KG1 (cell line): Measurements from ENCODE around the gene C2orf92.

Source experiments
- DNase-seq: peaks from one replicate; lab custom pipeline; 2025; lab: John Stamatoyannopoulos, UW

The C2orf92 gene

DNA sequence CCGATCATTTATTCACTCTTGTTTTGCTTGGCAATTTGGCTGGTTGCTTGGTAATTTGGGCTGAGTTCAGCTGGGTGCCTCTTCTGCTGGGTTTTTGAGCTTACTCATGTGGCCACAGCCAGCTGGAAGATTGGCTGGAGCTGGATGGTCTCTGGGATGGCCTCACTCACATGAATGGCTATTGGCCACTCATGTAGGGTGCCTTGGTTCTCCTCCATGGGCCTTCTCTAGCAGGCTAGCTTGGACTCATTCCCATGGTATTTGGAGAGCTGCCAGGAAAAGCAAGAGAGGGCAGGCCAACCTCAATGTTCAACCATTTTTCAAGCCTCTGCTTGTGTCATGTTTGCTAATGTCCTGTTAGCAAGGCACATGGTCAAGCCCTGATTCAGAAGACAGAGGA is 60.7 kb downstream of the C2orf92 start:
- no peak for DNase-seq

DNA sequence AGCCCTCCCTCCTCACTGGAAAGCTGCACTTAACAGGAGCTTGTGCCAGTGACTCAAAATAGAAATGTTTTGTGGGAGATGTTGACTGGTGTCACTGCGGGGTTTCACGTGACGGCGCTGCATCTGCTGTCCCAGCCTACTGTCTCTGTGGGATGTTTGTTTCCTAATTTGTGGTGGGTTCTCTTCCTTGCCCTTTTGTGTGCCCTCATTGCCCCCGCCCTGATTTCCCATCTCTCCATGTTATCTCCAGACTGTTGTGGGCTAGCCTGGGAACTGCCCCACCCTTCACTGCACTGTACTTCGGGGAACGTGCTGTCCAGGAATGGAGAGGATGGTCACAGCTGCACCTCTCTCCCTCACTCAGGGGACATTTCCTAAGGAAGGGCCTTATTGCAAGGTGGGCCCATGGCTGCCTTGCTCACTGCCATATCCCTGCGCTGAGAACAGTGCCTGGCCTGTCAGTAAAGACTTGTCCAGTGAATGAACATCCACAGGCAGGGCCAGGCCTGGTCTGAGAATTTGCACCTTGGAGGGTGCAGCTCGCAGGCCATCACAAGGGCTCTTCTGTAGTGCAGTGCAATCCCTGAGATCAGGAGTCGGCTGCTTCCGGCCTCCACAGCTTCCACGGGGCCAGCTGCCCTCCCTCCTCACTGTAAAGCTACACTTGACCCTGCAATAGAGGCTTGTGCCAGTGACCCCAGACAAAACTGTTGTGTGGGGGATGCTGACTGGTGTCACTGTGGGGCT is 61.9 kb downstream of the C2orf92 start:
- no peak for DNase-seq

DNA sequence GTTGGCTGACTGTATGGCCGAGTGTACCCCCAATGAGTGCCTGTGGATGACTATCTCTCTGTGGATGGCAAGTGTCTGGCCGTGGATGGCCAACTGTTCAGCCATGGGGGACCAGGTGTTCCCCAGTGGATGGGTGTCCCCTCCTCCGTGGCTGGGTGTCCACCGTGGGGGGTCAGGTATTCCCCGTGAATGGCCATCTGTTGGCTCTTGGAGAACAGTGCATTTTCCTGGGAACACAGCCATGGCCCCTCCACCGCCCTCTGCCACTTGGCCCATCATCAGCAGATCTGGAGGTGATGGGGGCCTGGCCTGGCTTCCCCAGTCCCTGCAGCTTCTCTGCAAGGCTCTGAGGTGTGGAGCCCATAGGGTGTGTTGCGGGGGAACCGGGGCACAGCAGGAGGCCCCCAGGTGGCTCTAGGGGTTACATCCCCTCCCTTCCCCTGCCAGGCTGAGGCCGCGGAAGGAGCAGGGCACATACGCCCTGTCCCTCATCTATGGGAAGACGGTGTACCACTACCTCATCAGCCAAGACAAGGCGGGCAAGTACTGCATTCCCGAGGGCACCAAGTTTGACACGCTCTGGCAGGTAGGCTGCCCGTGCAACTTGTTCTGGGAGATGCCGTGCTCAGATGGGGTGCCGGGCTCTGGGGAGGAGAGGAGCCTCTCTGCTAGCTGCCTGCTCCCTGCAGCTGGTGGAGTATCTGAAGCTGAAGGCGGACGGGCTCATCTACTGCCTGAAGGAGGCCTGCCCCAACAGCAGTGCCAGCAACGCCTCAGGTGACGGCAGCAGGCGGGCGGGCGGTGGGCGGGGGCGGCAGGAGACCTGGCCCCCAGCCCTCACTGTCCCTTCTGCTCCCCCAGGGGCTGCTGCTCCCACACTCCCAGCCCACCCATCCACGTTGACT is 63.2 kb downstream of the C2orf92 start:
- DNase-seq: no peak

DNA sequence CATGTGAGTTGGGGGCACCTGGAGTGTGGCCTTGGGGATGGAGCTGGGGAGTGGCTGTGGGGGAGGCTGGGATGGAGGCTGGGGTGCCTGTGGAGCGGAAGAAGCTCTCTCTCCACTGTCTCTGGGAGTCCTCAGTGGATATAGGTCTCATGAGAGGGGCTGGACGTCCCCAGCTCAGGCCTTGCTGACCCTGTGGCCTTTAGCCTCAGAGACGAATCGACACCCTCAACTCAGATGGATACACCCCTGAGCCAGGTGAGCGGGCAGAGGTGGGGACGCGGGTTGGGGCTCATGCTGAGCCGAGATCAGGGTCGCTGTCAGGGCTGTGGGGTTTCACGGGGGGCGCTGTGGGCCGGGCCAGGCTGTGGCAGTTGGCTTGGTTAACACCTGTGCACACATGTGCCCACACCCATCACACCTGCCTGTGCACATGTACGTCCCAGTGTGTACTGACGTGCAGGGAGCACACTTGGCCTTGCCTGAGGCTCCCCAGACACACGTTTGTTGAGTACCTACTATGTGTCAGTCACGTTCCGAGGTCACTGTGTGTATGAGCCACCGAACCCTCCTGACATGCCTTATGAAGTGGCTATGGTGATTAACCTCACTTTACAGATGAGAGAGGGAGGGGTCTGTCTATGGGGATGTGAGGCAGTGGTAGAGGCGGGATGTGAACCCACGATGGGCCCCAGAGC is 64.0 kb downstream of the C2orf92 start:
- DNase-seq: no peak

DNA sequence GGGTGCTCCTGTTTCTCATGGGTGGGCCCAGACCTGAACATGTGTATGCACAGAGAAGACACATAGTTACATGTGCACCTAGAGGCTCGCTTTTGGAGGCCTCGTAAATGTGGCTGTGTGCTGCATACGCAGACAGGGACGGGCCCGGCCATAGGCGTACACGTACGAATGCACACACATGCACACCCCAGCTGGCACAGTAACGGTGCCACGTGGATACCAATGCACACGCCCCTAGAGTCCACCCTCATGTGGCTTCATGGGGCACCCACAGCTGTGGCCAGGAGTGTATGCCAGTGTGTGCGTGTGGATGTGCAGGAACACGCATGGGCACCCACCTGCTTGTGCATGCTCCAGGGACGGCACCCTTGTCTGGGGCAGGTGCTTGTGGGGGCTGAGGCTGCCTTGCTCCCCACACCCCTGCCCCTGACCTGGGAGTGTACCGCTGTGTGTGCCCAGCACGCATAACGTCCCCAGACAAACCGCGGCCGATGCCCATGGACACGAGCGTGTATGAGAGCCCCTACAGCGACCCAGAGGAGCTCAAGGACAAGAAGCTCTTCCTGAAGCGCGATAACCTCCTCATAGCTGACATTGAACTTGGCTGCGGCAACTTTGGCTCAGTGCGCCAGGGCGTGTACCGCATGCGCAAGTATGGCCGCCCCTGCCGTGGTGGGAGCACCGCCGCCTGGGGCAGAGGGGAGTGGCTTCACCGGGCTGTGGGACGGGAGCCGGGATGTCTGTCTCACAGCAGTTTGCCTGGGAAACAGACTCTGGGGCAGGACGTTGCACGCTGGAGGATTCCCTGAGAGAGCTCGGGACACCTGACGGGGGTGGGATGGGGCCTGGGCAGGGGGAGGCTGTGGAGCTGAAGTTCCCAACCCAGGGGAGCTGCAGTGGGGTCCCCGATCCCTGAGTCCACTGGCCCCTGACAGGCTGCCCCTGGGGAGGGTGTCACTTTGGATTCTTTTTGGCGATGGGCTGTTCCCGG is 64.8 kb downstream of the C2orf92 start:
- no peak for DNase-seq

DNA sequence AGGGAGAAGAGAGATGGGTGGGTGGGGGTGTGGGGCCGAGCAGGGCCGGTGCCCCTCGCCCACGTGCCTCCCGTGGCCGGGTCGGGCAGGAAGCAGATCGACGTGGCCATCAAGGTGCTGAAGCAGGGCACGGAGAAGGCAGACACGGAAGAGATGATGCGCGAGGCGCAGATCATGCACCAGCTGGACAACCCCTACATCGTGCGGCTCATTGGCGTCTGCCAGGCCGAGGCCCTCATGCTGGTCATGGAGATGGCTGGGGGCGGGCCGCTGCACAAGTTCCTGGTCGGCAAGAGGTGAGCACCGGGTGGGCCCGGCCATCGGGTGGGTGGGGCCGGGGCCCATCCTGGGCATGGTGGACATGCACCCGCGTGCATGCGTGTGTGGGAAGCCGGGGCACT is 65.6 kb downstream of the C2orf92 start:
- DNase-seq: no peak

DNA sequence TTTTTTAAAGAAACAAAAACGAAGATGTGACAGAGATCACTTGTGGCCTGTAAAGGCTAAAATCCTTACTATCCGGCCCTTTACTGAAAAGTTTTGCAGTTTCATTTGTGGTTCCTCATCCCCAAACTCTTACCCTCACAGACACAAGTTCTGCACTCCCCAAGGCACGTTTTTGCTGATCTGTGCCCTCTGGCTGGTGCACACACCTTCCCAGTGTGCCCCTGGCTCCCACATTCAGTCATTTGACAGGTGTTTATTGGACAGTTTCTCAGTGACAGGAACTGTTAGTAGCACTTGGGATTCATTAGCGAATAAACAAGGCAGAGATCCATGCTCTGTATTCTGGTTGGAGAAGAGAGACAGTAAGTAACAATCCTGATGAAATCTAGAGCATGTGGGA is 66.7 kb downstream of the C2orf92 start:
- no peak for DNase-seq

DNA sequence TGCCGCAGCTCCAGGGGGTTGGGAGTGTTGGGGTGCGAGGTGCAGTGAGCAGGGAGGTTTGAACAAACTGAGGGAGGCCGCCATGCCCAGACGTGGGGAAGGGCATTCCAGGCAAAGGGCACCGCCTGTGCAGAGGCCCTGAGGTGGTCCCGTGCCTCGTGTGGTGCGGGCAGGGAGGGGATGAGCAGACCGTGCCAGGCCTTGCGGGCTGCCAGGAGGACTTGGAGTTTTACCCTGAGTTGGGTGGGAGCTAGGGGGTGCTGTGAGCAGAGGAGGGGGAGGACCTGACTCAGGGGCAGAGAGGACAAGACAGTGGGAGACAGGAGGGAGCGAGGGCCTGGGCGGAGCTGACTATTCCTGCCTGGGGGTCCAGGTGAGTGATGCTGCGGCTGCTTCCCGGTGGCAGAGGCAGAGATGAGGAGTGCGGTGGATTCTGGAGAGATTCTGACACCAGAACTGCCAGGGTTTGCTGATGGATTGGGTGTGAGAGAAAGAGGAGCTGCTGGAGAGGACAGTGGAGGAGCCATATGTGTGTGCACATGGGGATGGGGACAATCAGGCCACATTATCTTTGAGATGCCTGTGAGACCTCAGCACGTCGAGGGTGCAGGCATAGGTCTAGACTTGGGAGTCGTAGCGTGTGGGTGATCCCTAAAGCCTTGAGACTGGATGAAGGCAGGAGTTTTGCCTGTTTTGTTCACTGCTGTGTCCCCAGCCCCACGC is 67.3 kb downstream of the C2orf92 start:
- DNase-seq: no peak

DNA sequence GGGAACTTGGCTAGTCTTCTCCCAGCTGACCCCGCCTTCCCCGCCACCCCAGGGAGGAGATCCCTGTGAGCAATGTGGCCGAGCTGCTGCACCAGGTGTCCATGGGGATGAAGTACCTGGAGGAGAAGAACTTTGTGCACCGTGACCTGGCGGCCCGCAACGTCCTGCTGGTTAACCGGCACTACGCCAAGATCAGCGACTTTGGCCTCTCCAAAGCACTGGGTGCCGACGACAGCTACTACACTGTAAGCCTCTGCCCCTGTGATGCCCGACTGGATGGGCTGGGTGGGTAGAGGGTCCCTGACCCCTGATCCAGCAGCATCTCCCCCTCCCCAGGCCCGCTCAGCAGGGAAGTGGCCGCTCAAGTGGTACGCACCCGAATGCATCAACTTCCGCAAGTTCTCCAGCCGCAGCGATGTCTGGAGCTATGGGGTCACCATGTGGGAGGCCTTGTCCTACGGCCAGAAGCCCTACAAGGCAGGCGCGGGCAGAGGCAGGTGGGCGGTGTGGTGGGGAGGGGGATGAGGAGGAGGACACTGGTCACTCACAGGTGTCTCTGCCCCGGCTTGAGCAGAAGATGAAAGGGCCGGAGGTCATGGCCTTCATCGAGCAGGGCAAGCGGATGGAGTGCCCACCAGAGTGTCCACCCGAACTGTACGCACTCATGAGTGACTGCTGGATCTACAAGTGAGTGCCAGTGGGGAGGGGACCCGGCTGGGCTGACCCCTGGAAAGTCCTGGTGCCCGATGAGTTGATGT is 68.1 kb downstream of the C2orf92 start:
- DNase-seq: no peak

DNA sequence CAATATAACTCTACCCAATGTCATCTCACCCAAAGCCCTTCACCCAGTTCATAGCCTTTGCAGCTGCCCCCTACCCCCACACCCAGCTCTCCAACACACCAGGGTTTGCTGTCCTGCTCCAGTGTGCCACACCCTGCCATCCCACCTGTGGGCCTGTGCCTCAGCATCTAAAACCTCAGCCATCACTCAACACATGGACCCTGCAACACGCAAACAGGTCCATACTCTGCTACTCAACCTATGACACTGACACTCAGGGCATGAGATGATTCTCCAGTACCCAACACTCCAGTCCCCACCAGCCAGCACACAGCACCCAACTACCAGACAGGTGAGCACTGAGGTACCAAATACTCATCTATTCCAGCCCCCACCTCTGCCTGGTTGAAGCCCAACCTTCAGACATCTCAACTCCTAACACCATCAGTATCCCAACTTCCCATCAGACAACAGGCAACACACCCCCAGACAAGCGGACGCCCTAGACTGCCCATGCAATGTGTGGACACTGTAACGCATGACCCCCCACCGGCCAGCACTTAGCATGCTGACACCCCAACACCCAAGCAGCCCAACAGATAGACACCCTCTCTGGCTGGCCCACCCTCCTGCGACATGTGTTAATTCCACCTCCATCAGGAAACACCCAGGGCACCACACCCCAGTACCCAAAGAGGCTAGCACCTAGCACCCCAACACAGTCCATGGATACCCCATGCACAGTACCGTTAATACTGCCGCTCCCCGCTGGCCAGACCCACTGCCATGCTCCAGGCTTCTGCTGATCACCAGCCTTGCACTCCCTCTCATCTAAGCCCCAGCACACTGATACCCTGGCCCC is 68.9 kb downstream of the C2orf92 start:
- no peak for DNase-seq

DNA sequence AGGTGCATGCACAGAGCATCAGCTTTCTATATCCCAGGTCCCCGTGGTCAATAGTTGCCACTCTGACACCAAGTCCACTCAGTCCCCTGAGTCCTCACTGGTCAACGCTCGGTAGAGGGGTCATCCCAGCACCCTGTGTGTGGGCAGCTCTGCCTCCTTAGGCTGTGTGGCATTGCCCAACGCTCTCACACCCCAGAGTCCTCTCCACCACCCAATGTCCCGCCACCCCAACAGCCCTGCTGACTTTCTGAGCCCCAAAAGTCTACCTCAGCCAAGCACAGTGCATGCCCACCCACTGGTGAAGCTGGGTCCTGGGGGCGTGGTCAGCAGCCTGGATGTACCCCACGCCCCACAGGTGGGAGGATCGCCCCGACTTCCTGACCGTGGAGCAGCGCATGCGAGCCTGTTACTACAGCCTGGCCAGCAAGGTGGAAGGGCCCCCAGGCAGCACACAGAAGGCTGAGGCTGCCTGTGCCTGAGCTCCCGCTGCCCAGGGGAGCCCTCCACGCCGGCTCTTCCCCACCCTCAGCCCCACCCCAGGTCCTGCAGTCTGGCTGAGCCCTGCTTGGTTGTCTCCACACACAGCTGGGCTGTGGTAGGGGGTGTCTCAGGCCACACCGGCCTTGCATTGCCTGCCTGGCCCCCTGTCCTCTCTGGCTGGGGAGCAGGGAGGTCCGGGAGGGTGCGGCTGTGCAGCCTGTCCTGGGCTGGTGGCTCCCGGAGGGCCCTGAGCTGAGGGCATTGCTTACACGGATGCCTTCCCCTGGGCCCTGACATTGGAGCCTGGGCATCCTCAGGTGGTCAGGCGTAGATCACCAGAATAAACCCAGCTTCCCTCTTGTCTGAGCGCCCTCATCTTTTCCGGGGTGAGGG is 69.7 kb downstream of the C2orf92 start:
- DNase-seq: no peak

DNA sequence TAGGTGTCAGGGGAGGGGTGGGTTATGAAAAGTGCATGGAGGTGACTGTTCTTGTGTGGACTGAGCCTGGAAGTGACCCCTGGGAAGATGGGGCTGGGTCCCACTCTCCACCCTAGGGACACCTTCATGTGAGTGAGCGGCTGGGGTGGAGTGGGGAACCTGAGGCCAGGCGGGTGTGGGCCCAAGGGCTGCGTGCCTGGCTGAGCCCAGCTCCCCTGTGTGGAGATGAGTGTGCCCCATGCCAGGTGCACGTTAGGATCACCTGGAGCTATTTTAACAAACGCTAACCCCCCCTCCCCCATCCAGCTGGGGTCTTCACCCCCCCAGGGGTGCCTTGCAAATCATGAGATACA is 70.4 kb downstream of the C2orf92 start:
- DNase-seq: no peak

DNA sequence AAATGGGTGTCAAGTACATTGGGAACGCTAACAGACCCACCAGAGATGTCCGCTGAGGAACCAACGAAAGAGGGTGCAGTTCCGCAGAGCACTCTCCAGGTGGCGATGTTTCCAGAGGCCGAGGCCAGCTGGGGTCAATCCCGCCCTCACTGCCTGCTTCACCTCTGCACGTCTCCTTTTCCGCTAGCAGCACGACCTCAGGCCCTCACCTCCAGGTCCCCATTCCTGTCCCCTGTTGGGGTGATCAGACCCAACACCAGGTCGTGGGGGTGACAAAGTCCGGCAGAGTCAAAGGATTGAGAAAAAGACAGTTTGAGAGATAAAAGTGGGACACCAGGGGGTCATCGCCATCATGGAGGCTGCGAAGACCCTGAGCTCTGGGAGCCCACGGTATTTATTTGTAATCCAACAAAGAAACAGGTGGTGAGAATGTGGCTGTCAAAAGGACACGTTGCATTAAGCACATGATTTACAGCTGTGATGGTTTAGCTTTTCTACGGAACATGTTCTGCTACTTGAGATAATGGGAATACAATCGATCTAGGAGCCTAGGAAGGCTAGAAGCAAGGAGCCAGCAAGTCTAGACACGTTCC is 71.2 kb downstream of the C2orf92 start:
- no peak for DNase-seq

DNA sequence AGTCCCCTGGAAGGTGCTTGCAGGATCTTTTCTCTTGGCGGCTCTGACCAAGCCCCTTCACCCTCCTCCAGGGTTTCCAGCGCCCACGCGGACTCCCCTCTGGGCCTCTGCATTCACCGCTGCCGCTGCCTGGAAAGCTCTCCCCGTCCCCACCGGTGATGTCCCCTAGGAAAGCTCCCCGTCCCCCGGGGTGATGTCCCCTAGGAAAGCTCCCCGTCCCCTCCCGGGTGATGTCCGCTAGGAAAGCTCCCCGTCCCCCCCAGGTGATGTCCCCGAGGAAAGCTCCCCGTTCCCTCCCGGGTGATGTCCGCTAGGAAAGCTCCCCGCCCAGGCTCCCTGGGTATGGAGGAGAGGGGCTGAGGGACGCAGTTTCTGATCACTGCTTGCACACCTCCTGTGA is 71.7 kb downstream of the C2orf92 start:
- DNase-seq: no peak

DNA sequence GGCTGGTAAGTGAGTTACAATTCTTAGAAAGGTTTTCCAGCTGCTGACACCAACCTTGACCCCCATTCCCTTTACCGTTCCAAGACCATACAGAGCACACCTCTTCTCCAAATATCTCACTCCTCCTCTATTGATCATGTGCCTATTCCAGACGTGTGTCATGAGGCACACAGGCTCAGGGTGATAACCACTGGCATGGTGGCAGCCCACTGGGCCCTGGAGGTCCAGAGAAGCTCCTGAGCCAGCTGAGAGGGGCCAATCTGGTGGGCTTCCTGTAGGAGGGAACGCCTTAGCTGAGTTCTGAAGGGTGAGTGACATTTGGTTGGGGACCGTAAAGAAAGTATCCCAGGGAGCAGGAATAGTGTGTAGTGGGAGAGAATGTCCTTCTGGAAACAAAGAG is 72.2 kb downstream of the C2orf92 start:
- no peak for DNase-seq

DNA sequence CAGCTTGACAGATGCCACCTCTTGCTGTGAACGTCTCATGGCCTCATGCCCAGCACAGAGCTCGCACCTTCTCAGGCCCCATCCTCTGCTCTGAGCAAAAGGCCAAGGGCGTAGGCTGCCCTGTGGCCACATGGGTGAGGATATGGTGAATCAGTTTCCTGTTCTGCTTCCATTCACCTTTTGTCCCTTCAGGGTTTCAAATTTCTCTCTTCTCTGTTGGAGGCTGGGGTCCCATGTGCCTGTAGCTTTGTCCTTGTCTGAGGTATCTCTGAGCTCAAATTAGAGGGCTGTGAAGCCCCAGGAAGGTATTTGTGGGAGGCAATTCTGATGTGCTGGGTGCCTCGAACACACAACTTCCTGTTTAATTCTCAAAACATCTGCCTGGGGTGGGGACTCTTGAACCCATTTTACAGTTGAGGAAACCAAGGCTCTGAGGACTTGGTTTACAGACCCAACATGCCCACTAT is 72.9 kb downstream of the C2orf92 start:
- no peak for DNase-seq

DNA sequence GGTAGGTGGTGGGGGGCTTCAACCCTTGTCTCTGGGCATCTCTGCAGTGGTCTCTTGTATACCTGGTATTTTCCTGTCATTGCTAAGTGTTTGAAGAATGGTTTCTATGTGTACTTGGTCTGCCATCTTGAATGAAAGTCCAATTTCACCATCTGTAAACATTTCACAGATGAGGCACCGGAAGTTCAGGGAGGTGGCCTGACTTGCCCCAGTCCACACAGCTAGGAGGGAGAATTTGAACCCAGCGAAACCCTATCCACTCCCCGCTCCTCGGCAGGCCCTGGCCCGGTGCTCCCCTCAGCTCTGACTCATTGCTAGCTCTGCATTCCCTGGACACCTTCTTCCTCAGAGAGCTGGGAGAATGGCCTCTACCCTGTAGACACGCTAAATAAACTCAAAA is 74.4 kb downstream of the C2orf92 start:
- DNase-seq: no peak
